ENCODE data around the gene SEL1L3.

SEL1L3 gene

DNA sequence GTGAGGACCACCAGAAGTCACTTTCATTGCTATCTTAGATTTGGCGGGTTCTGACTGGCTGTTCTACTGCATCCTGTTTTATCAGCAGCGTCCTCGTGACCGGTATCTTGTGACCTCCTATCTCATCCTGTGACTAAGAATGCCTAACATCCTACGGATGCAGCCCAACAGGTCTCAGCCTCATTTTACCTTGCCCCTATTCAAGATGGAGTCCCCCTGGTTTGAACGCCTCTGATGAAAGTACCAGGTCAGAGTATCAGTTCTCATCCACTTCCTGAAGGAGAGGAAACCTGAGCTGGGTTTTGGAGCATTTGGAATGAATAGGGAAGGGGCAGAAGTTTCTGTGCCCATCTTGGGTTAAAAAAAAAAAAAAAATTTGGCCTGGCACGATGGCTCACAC lies 136.9 kb downstream of the SEL1L3 start:
- H3K4me3 ChIP-seq (ENCODE audit: low read depth, low read length), result no peak overlapping the region
- TF ChIP-seq, protein P1, sequence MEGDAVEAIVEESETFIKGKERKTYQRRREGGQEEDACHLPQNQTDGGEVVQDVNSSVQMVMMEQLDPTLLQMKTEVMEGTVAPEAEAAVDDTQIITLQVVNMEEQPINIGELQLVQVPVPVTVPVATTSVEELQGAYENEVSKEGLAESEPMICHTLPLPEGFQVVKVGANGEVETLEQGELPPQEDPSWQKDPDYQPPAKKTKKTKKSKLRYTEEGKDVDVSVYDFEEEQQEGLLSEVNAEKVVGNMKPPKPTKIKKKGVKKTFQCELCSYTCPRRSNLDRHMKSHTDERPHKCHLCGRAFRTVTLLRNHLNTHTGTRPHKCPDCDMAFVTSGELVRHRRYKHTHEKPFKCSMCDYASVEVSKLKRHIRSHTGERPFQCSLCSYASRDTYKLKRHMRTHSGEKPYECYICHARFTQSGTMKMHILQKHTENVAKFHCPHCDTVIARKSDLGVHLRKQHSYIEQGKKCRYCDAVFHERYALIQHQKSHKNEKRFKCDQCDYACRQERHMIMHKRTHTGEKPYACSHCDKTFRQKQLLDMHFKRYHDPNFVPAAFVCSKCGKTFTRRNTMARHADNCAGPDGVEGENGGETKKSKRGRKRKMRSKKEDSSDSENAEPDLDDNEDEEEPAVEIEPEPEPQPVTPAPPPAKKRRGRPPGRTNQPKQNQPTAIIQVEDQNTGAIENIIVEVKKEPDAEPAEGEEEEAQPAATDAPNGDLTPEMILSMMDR (IDR thresholded peaks at IDR 0.05; ENCODE audit: borderline replicate concordance, insufficient read depth, low read depth, low read length), result no peak

DNA sequence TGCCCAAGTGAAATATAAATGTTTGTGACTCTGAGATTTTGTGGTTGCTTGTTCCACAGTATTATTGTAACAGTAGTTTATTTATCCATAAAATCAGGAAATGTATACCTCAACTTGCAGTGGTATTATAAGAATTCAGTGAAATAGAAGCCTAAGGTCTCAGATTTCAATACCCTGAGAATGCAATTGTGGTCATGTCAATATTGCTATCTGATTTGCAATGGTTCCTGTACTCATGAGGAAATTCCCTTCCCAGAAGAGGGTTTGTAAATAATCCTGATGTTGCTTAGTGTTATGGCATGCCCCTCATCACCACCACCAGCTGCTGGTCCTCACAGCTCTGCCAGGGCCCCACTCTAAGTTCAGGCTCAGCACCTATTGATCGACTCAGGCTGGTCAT lies 139.4 kb downstream of the SEL1L3 start:
- H3K4me3 ChIP-seq (ENCODE audit: low read depth, low read length), result no peak overlapping the region
- TF ChIP-seq, protein P1 (IDR thresholded peaks at IDR 0.05; ENCODE audit: borderline replicate concordance, insufficient read depth, low read depth, low read length), result no peak

DNA sequence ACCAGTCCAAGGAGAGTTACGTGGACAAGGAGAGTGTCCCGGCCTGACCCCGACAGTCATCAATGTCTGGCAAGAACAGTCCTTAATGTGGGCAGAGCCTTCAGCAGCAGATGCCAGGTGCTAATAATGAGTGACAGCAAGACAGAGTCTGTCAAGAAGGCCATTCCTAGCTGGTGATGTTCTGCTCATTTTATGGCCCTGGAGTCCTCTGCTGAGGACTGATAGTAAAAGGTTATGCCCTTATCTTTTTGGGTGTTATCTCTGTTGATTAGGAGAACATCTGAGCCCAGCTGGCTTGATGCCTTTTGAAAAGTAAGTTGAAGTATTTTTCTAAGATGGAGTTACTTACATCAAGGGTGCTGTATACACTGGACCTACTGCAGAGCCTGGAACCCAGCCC lies 139.8 kb downstream of the SEL1L3 start:
- TF ChIP-seq, protein P1 (IDR thresholded peaks at IDR 0.05; ENCODE audit: borderline replicate concordance, insufficient read depth, low read depth, low read length), result no peak
- no peak overlapping the region for H3K4me3 ChIP-seq (ENCODE audit: low read depth, low read length)

DNA sequence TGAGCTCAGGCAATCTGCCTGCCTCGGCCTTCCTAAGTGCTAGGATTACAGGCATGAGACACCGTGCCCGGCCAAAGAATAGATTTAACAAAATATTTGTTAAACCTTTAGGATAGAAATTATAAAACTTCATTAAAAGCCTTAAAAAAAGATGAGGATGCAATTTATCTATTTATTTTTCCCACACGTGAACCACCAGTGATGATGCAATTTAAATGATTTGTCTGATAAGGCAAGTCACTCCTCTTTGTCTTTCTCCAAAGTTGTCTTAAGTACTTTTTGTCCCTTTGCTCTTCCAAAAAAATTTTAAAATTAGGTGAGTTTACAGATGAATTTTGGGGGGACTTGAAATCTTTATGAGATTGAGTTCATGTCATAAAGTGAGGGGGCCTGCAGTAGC lies 149.0 kb downstream of the SEL1L3 start:
- H3K4me3 ChIP-seq (ENCODE audit: low read depth, low read length), result no peak overlapping the region
- TF ChIP-seq, protein P1 (IDR thresholded peaks at IDR 0.05; ENCODE audit: borderline replicate concordance, insufficient read depth, low read depth, low read length), result no peak

DNA sequence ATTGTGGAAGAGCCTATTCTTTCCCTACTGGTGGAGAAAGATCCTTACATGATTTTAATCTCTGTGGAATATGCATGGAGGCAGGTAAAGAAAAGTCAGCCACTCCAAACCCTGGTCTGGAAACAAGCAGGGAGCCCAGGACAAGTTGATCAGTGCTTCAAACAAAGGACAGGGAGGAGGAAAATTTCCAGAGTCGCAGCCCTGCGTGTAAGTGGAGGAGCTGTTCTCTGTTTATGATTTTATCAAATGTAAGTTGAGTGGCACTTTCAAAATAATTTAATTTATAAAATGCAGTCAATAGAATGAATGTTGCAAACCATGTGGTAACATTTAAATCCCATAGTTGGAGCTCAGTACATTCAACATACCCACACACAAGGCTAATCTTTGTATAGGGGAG lies 150.2 kb downstream of the SEL1L3 start:
- no peak overlapping the region for H3K4me3 ChIP-seq (ENCODE audit: low read depth, low read length)
- TF ChIP-seq, protein P1 (IDR thresholded peaks at IDR 0.05; ENCODE audit: borderline replicate concordance, insufficient read depth, low read depth, low read length), result no peak

DNA sequence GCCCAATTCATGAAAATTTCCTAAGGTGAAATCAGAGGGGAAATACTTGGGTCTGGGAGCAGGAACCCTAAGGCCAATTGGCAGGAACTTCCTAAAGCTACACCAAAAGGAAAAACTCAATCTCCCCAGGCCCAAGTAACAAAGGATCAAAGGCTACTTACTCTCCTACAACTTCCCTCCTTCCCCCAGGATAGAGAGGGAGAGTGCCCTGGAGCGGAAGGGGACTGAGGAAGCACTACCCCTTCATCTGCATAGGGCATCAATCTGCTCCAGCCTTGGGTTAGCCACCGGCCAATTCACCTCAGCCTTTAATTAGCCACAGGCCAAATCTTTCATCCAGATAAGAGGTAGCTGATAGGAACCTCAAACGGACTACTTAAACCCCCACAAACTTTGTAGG lies 152.2 kb downstream of the SEL1L3 start:
- no peak overlapping the region for H3K4me3 ChIP-seq (ENCODE audit: low read depth, low read length)
- TF ChIP-seq, protein P1 (IDR thresholded peaks at IDR 0.05; ENCODE audit: borderline replicate concordance, insufficient read depth, low read depth, low read length), result no peak

DNA sequence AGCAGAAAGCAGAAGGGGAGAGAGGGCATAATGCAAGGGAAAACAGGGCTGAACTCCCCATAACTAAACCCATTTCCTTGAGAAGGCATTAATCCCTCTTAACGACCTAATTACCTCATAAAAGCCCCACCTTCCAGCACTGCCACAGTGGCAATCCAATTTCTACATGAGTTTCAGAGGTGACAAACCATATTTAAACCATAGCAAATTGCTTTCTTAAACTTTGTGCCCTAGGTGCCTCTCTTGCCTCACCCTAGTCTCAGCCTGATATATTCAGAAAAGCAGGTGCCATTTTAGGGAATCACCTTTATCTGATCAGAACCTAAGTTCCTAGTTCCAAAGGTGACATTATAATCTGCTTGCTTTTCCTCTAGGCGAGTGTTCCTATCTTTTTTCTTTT lies 158.3 kb downstream of the SEL1L3 start:
- no peak overlapping the region for H3K4me3 ChIP-seq (ENCODE audit: low read depth, low read length)
- TF ChIP-seq, protein P1 (IDR thresholded peaks at IDR 0.05; ENCODE audit: borderline replicate concordance, insufficient read depth, low read depth, low read length), result no peak

Data from GM12875 (cell line).